Mesothelial cell of epicardium (in vitro differentiated cells): ENCODE measurements around the gene MXRA7. TPM values are rescaled to one million over a fixed set of nuclear protein-coding genes. Genes with fewer than 3 reads are reported as not detected.
A peak's percentile ranks its signal among the peaks of the same experiment; 100 is the strongest.

Source experiments
- DNase-seq, 2 experiments: peaks; one replicate each; pipeline ENCODE4 v3.0.0; 2021; ENCODE audit warnings: low spot score in 2 of 2; ENCODE audit not compliant: unreplicated experiment in 2 of 2
- H3K27ac Mint-ChIP-seq: 2 replicates; pipeline ENCODE4 v1.8.0; 2021; ENCODE audit warnings: mixed read lengths
- H3K27me3 Mint-ChIP-seq: 2 replicates; pipeline ENCODE4 v1.8.0; 2021; ENCODE audit warnings: low read depth, mixed read lengths
- H3K36me3 Mint-ChIP-seq: 2 replicates; pipeline ENCODE4 v1.8.0; 2021; ENCODE audit warnings: mixed read lengths
- H3K4me1 Mint-ChIP-seq: 2 replicates; pipeline ENCODE4 v1.8.0; 2021; ENCODE audit warnings: mixed read lengths
- H3K4me3 Mint-ChIP-seq: 2 replicates; pipeline ENCODE4 v1.8.0; 2021; ENCODE audit warnings: mild to moderate bottlenecking, moderate library complexity, mixed read lengths
- H3K9me3 Mint-ChIP-seq: 2 replicates; pipeline ENCODE4 v1.8.0; 2021; ENCODE audit warnings: mixed read lengths
- total RNA-seq: library from RNA; stranded (reverse); gene quantifications from 3 replicates; pipeline ENCODE4 v1.2.1, GENCODE V29; 2021
- TF ChIP-seq, protein P1 (sequence below): fragments of 200-600 bp; sonication (generic); IDR thresholded peaks from one replicate; pipeline ENCODE4 v1.5.0; 2021; ENCODE audit warnings: antibody characterized with exemption; ENCODE audit not compliant: unreplicated experiment

Gene MXRA7
- total RNA-seq, 1 donor from 2014 or later, result 53.6 TPM

DNA sequence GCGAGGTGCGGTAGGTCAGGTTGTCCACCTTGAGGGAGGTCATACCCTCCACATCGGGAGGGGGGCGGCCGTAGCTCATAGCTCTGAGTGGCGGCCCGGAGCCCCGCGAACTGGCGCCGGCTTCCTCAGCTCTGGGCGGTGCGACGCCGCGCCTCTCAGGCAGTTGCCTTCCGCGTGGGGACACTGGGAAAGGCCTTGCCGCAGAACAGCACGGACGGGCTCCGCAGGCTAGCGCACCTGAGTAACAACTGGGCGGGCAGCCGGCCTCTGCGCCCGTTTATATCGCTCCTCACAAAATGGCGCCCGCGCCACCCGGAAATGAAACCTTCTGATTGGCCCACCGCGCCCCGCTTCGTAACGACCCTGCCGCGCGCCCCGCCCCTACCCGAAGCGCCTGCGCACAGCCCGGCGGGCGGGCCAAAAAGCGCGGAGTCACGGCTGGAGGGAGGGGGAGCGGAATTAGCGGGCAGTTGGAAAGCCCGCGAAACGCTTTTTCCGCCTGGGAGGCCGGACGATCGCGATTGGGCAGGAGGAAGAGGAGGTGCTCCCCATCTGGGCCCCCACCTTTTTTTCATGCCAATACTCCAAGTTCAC, 26.4 kb upstream of the MXRA7 start, which contains the start of gene SRSF2:
SRSF2 (minus strand) TSS at position 250 of the 594 bp plus-strand sequence; CDS start at position 79, 171 bp downstream.
- Mint-ChIP-seq H3K27ac (peak within 1 kb of the TSS; percentile 99), H3K36me3 (peaks cover 34% of the 10 kb centered on the region)

GRCh38 chr17:76736349-76737081, 25.8 kb upstream of the MXRA7 start:
- Mint-ChIP-seq H3K4me3 (peak overlapping the region; percentile 98), H3K36me3 (peaks cover 30% of the 10 kb centered on the region), H3K9me3 (no peaks in the 10 kb centered on the region), H3K27me3 (no peaks in the 10 kb centered on the region), H3K4me1 (peaks cover 49% of the 10 kb centered on the region), H3K27ac (peak overlapping the region; percentile 98)
- TF ChIP-seq, protein P1, sequence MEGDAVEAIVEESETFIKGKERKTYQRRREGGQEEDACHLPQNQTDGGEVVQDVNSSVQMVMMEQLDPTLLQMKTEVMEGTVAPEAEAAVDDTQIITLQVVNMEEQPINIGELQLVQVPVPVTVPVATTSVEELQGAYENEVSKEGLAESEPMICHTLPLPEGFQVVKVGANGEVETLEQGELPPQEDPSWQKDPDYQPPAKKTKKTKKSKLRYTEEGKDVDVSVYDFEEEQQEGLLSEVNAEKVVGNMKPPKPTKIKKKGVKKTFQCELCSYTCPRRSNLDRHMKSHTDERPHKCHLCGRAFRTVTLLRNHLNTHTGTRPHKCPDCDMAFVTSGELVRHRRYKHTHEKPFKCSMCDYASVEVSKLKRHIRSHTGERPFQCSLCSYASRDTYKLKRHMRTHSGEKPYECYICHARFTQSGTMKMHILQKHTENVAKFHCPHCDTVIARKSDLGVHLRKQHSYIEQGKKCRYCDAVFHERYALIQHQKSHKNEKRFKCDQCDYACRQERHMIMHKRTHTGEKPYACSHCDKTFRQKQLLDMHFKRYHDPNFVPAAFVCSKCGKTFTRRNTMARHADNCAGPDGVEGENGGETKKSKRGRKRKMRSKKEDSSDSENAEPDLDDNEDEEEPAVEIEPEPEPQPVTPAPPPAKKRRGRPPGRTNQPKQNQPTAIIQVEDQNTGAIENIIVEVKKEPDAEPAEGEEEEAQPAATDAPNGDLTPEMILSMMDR, result no peak
- peak; percentile 53 to 76 for DNase-seq

More for the DNA sequence above, 26.4 kb upstream of the MXRA7 start, which contains the start of gene SRSF2:
- Mint-ChIP-seq H3K4me1 (peaks cover 49% of the 10 kb centered on the region), H3K9me3 (no peaks in the 10 kb centered on the region), H3K27me3 (no peaks in the 10 kb centered on the region), H3K4me3 (peak within 1 kb of the TSS; percentile 98)
- DNase-seq, result peak; percentile 97 to 99
- TF ChIP-seq, protein P1, result no peak

GRCh38 chr17:76735586-76736348, 25.0 kb upstream of the MXRA7 start:
- H3K4me1 Mint-ChIP-seq, result peaks cover 49% of the 10 kb centered on the region
- no peaks in the 10 kb centered on the region for H3K27me3 Mint-ChIP-seq
- H3K27ac Mint-ChIP-seq, result peak overlapping the region; percentile 98
- H3K36me3 Mint-ChIP-seq, result peaks cover 32% of the 10 kb centered on the region
- no peak for DNase-seq
- H3K9me3 Mint-ChIP-seq, result no peaks in the 10 kb centered on the region
- H3K4me3 Mint-ChIP-seq, result peak overlapping the region; percentile 98
- TF ChIP-seq, protein P1, result no peak

- no peaks in the 10 kb centered on the region for H3K27me3 Mint-ChIP-seq
- peaks cover 43% of the 10 kb centered on the region for H3K4me1 Mint-ChIP-seq
- H3K27ac Mint-ChIP-seq, result peak overlapping the region; percentile 98
- TF ChIP-seq, protein P1, result no peak
- no peaks in the 10 kb centered on the region for H3K9me3 Mint-ChIP-seq
- H3K36me3 Mint-ChIP-seq, result peaks cover 32% of the 10 kb centered on the region
- H3K4me3 Mint-ChIP-seq, result peak overlapping the region; percentile 98
- no peak for DNase-seq
Measured at GRCh38 chr17:76735006-76735405, 24.2 kb upstream of the MXRA7 start.

- Mint-ChIP-seq H3K4me1 (peaks cover 44% of the 10 kb centered on the region), H3K4me3 (peak overlapping the region; percentile 98), H3K27ac (peak overlapping the region; percentile 98), H3K36me3 (peaks cover 36% of the 10 kb centered on the region), H3K9me3 (no peaks in the 10 kb centered on the region), H3K27me3 (no peaks in the 10 kb centered on the region)
- TF ChIP-seq, protein P1, result no peak
- DNase-seq, result no peak
Measured at GRCh38 chr17:76734080-76734840, 23.5 kb upstream of the MXRA7 start.
